HK-2 (cell line): Measurements from ENCODE around the gene GUK1.

Experiments used
- DNase-seq: peaks from one replicate; pipeline ENCODE4 v3.0.0-alpha.2; 2018; ENCODE audit not compliant: unreplicated experiment

GUK1 gene

DNA sequence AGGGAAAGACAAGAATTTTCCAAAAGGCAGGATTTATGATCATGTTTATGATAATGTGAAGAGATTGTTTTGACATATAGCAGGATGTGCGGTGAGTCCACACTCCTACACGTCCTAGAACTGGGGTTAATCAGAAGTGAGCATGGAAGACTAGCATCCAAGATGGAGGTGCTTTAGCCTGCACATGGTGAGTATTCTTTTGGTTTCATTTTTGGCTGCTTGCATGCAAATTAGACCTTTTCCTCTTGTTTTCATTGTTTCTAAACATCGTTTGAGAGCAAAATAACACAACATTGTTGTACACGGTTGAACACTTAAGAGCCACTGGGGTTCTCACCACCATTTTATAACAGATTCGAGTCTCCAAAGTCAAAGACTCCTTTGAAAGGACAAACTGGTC is 14.9 kb upstream of the GUK1 start:
- DNase-seq = no peak

DNA sequence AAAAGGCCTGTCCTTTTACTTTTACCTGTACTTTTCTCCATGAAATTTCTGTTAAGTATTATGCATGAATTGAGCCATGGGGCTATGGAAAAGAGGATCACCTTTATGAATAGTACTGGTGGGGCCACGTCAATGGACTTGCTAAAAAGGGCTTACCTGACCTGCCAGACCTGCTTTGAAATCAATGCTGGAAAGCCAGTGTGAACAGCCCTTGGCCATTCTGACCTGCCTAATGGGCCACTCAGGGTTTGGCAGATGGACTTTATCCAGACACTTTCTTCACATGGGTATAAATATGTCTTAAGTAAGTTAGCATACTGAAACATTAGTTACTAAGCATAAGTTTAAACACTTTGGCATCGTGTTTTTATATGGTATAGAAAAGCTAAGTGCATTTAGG is 8.3 kb upstream of the GUK1 start:
- no peak for DNase-seq

DNA sequence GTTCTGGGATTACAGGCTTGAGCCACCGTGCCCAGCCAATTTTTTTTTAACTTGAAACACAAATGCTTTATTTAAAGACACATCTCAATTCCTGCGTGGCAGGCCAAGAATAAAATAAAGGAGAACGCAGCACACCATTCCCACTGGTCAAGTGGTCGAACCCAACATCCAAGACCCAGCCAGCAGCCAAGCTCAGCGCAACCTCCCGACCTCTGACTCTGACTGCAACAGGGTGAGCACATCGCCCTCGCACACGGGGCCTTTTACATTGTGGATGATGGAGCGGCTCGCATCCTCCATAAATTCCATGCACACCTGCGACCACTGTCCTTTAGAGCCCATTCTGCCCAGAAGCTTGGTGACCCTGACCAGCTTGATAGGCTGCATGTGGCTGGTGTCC is 5.5 kb upstream of the GUK1 start:
- no peak for DNase-seq

DNA sequence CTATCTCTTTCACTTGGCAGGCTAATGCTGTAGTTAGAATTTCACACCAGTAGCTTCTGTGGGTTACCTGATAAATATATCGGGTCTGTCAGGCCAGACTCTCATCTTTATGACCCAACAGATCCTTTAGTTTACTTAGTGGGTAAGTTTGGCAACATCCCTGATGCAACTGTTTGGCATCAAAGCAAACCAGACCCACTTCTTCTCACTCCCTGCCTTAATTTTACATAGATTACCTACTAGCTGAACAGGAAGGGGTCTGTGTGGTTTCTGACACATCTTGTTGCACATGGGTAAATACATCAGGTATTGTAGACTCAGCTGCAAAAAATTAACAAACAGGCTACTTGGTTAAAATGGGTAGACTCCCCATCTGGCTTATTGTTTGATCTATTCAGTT is 3.2 kb upstream of the GUK1 start:
- no peak for DNase-seq

GRCh38 chr1:228139406-228139930 is 611 bp upstream of the GUK1 start:
- no peak for DNase-seq

- peak; percentile 41 for DNase-seq
Observed at GRCh38 chr1:228140724-228141225, 696 bp downstream of the GUK1 start.

DNA sequence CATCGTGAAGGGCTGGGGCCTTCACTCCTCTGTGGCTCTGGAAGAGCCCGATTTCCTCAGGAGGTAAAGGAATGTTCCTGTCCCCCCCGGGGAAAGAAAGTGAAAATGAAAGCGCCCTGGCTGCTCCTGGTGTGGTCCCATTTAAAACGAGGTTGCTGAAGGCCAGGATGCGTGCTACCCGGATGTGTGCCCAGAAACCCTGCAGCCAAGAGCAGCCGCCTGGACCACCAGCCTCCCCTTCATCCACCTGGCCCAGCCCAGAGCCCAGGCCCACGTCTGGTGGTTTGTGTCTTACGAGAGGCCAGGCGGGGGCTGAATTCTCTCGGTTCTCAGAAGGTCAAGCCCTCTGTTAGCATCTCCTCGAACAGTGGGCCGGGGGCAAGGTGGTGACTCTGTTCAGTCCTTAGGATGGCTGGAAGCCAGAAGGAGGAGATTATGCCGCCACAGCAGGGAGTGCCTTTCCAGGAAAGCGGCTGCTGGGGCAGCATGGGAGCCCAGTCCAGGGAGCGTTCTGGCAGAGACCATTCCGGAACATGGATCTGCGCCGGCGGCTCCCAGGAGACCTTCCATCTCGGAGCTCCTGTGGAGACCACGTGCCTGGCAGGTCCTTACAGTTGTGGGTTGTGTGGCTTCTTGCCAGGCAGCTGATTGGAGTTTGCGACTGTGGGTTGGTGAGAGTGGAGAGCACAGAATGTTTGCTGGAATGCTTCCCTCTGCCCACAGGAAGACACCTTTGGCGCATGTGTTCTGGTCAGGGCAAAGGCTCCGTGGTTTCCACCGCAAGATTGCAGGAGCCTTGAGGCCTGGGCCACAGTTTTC is 1.4 kb downstream of the GUK1 start:
- DNase-seq = peak; percentile 89

GRCh38 chr1:228142155-228142691 is 2.1 kb downstream of the GUK1 start:
- DNase-seq = no peak

DNA sequence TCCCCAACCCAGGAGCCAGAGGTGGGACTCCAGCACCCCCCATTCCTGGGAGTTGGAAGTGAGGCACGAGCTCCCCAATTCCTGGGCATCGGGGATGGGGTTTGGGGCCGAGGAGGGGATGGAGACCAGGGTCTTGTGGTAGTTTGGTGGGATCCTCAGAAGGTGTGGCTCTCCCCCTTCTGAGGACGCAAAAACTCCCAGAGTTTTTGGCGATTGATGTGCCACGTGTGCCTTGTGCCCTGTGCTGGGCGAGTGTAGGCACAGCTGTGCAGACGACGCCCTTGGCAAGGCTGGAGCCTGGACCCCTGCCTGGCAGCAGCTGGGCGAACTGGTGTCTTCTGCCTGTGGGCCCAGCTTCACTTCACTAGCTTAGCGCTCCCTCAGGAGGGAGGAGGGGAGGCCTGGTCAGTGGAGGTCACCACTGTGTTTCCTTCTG is 2.6 kb downstream of the GUK1 start:
- no peak for DNase-seq

DNA sequence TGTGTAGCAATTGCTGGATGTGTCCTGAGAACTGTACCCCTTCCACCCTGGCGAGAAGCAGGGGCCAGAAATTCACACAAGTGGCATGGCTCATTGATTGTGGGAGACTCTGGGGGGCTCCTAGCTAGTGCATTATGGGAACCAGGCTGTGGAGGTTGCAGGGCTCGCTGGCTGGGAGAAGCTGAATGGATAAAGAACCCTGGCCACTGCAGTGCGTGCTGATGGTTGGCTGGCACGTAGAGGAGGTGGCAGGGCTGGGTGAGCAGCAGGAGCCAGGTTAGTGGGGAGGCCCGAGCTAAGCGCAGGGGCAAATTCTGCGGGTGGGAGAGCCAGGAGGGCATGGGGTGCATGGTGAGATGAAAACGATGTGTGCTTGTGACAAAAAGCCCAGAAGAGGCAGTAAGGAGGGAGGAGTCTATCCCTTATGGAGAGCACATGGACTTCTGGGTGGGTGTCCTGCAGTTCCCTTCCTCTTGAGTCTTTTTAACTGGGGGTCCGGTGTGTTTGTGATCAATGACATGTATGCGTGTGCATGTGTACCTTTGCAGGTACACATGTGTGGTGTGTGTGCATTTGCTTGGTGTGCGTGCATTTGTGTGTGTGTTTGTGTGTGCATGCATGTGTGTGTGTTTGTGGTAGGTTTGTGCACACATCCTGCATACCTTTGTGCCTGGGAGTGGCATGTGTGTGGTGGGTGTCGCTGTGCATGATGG is 3.6 kb downstream of the GUK1 start:
- DNase-seq = no peak

DNA sequence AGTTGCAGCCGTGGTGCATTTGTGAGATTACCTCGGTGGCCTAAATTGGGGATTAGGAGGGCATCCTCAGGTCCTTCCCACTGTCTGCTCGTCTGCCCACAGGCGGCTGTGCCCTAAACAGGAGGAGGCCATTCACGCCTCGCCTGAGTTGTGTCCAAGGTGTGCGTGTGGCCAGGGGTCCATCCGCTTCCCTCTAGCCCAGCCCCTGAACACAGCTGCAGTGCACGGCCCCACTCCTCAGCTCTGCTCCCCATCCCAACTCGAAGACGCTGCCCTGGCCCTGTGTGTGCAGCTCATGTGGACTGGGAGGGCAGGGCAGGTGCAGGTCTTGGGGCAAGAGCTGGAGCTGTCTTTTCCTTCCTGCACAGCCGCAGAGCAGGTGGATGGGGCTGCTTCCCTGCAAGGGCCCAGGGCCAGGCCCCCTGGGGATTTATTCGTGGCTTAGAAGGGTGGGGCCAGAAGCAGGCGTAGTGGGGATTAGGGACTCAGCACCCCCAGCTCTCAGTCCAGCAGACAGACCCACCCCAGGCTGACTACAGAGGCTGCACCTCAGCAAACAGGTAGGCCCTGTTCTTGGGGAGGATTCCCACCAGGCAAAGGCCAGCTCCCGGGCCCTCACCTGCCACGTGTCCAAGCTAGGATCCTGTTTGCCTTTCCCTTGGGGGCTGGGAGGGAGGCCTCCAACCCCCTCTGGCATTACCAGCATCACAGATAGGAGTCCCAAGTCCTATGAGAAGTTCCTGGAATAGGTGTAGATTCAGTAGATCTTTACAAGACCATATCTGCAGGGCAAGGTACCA is 4.3 kb downstream of the GUK1 start:
- no peak for DNase-seq

- DNase-seq = no peak
Observed at GRCh38 chr1:228144993-228145343, 4.9 kb downstream of the GUK1 start.

DNA sequence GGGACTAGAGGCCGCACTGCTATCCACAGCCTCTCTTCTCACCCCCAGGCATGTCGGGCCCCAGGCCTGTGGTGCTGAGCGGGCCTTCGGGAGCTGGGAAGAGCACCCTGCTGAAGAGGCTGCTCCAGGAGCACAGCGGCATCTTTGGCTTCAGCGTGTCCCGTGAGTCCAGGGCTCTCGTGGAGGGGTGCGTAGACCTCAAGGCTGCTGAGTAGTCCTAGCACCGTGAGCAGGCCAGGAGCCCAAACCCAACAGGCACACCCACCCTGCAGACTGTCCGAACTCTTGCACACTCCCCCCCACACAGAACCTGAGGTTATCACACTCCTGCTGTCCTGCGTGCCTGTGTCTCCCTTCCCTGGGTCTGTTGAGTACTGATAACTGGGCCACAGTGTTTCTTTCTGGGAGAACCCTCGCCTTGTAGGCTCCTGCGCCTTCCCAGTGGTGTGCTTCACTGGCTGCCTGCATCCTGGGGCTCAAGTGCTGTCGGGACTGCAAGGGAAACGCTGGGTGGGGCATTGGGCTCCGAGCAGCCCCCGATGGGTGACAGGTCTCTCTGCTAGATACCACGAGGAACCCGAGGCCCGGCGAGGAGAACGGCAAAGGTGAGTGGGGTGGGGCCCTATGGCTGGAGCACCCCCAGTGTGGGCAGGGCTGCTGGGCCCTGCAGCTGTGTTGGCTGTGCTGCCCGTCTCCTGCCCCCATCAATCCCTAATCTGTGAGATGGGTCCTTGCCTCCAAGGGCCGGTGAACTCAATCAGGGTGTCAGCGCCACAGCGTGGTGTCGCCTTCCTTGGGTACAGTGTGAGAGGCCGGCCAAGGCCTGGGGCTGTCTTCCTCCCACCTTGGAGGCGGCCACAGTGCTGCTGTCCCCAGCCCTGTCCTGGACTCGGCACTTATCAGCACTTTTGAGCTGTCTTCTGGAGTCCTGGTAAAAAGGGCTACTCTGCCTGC is 5.7 kb downstream of the GUK1 start:
- DNase-seq = no peak

GRCh38 chr1:228146417-228147150 is 6.5 kb downstream of the GUK1 start:
- no peak for DNase-seq

- no peak for DNase-seq
Observed at GRCh38 chr1:228147151-228147693, 7.1 kb downstream of the GUK1 start.

DNA sequence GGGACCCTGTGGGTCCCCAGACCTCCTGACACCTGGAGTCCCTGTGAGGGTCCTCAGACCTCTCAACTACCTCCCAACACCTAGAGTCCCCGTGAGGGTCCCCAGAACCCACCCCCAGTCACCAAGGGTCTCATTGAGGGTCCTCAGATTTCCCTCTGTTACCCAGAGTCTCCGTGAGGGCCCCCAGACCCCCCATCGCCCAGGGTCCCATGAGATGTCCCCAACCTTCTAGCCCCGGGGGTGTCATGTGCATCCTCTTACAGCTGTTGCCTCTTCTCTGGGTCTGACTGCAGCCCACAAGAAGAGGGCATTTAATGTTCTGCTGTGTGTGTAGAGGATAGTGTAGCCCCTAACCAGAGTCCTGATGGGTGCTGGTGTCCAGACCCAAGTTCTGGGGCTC is 7.7 kb downstream of the GUK1 start:
- no peak for DNase-seq

- DNase-seq = no peak
Observed at GRCh38 chr1:228148196-228148861, 8.2 kb downstream of the GUK1 start.

DNA sequence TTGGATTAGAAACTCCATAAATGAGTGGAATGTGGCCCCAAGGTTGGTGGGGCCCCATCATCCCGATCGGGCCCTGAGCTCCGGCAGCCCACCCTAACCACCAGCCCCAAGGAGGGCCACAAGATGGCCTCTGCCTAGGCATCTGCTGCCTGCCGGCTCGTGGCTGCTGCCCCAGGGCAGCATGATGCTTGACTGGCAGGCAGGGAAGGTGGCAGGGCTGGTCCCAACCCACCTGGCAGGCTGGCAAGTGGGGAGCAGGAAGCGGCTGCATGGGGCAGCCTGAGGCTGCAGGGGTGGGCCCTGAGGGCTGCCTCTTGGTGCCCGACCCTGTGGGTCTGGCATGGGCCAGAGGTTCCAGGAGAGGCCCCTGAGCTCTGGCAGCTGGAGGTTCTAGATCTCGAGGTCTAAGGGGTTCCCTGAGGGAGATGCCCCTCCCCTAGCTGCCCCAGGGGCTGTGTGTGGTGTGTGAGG is 8.9 kb downstream of the GUK1 start:
- no peak for DNase-seq
